Measurements from ENCODE around the gene RNASE11.

DNA sequence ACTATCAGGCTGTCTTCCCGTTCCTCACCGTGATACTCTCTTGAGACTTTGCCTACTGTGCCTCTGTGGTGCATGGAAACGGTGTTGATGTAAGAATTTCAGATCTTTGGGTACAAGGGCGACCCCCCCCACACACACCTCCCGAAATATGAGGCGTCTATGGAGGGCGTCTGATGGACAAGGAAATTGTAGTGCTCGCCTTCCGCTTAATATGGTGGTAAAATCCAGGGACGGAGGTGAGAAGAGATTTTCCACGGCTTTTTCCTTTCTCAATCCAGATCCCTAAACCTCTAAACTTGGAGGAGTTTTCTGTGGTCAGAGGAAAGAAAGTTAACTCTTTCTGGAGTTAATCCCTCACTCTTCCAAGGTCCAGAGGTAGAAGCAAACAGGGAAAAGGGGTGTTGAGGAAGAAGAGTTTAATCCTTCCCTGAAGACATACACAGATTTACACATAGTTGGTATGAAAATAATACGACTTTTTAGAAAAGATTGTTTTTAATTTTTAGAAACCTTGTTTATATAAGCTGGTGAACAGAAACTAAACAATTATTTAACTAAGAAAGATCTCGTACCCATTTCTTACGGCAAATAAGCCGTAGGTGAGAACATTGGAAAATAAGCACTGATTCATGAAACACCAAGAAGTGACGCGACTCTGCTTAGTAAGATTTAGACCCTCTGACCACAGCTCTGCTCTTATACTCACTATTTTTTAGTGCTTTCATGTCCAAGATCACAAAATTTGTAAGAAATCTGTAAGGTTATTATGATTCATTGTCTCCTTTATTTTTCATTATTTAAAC, 26.4 kb upstream of the RNASE11 start:
- TF ChIP-seq REST (tag by site-specific recombination; IDR thresholded peaks at IDR 0.05) (no peak), CTCF (tag by site-specific recombination; IDR thresholded peaks at IDR 0.05) (no peak), PRDM4 (tag by site-specific recombination; IDR thresholded peaks at IDR 0.05) (no peak)

All from HEK293 (cell line).